ENCODE data around the gene SPEG. TPM values are rescaled to one million over a fixed set of nuclear protein-coding genes. Genes with fewer than 3 reads are reported as not detected.

The SPEG gene
- total and polyA plus RNA-seq, 2 of the 13 experiments (the other 11 are each of a cell fraction or from before 2014, with no cell fraction given), result 0.18 to 0.24 TPM

GRCh38 chr2:219416235-219416602, 18.4 kb upstream of the SPEG start (continued):
- TF ChIP-seq TOE1 (CRISPR knock-in tag; IDR thresholded peaks at IDR 0.05), result no peak
- TF ChIP-seq RXRA (CRISPR knock-in tag; IDR thresholded peaks at IDR 0.05), result no peak
- no peak for TF ChIP-seq FOXP1 (IDR thresholded peaks at IDR 0.05)
- no peak for TF ChIP-seq FOXP1 (CRISPR knock-in tag; IDR thresholded peaks at IDR 0.05)
- no peak for TF ChIP-seq KLF15 (CRISPR knock-in tag; IDR thresholded peaks at IDR 0.05; ENCODE audit: borderline replicate concordance)

DNA sequence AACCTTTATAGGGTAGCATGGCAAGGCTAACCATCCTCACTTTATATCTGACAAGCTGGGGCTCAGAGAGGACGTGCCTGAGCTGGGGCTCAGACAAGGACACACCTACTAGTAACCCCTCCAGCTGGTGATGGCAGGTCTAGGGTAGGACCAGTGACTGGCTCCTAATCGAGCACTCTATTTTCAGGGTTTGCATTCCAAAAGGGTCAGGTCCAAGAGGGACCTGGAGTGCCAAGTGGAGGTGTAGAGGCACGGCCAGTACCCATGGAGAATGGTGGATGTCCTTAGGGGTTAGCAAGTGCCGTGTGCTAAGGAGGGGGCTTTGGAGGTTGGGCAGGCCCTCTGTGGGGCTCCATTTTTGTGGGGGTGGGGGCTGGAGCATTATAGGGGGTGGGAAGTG, 17.7 kb upstream of the SPEG start:
- H3K9ac ChIP-seq (ENCODE audit: insufficient read depth, low read depth, low read length), result no peak overlapping the region
- no peaks in the 10 kb centered on the region for H3K9me3 ChIP-seq (ENCODE audit: low read length)
- H3K4me1 ChIP-seq (ENCODE audit: insufficient read depth, low read length), result peaks cover 10% of the 10 kb centered on the region; the same call in 1 of the 2 replicates
- no peak overlapping the region for H3K4me2 ChIP-seq (ENCODE audit: low read depth, low read length)
- intact Hi-C loops (cut with micrococcal nuclease; ENCODE audit: unreplicated experiment) (no loop called here), in situ Hi-C loops (cut with HindIII; ENCODE audit: extremely low pct_ligation_motif_present, low pct_unique_long_range_greater_than_20kb) (no loop called here)
- no peaks in the 10 kb centered on the region for H3K36me3 ChIP-seq (replicated peaks in 1 of 2; ENCODE audit: control insufficient read depth in 1 of 2, insufficient read depth in 2 of 2, low read length in 2 of 2)
- ChIA-PET POLR2A (interaction anchor here (0.6 kb wide), 1 partner anchor 22 kb away, joined by 4 read pairs; no protein-coding TSS in a partner anchor), CTCF (ENCODE audit: low intra/inter-chr PET ratio, low total read pairs) (no interaction called here)
- H4K20me1 ChIP-seq (ENCODE audit: insufficient read depth, low read length), result no peaks in the 10 kb centered on the region
- no peak for TF ChIP-seq ZBTB33 (CRISPR knock-in tag; IDR thresholded peaks at IDR 0.05)
- TF ChIP-seq ZNF329 (CRISPR knock-in tag; IDR thresholded peaks at IDR 0.05; ENCODE audit: low read depth), result no peak
- no peak for TF ChIP-seq ZNF879 (CRISPR knock-in tag; IDR thresholded peaks at IDR 0.05)
- TF ChIP-seq TOE1 (CRISPR knock-in tag; IDR thresholded peaks at IDR 0.05), result no peak
- TF ChIP-seq ZNF326 (CRISPR knock-in tag; IDR thresholded peaks at IDR 0.05; ENCODE audit: borderline replicate concordance), result no peak
- no peak for TF ChIP-seq ARNT (IDR thresholded peaks at IDR 0.05)
- no peak for TF ChIP-seq PHF8 (CRISPR knock-in tag; IDR thresholded peaks at IDR 0.05)
- no peak for TF ChIP-seq IKZF5 (CRISPR knock-in tag; IDR thresholded peaks at IDR 0.05)
- no peak for TF ChIP-seq ZNF792 (CRISPR knock-in tag; IDR thresholded peaks at IDR 0.05)
- TF ChIP-seq ZNF44 (CRISPR knock-in tag; IDR thresholded peaks at IDR 0.05), result no peak
- TF ChIP-seq ZNF562 (CRISPR knock-in tag; IDR thresholded peaks at IDR 0.05; ENCODE audit: borderline replicate concordance), result no peak
- H3K79me2 ChIP-seq (ENCODE audit: insufficient read depth, low read length), result no peaks in the 10 kb centered on the region
- FAIRE-seq (no peak), ATAC-seq (no peak; the same call in 2 of the 3 replicates), DNase-seq (ENCODE audit: low spot score) (no peak)
- 9% methylated on average over 4 of the region's 4 CpGs for WGBS (ENCODE audit: low lambda C conversion rate)
- H3K4me3 ChIP-seq (replicated peaks in 1 of 3; ENCODE audit: insufficient read depth in 1 of 3, low read depth in 2 of 3, low read length in 3 of 3), result no peak overlapping the region
- peaks cover 0 to 24% of the 10 kb centered on the region in 2 experiments; a peak in 4 of 5 replicates for H3K27me3 ChIP-seq (ENCODE audit: control insufficient read depth in 1 of 2, insufficient read depth in 2 of 2, low read length in 2 of 2)
- no TSS peak for BruUV-seq (replicated peaks)
- H2AFZ ChIP-seq (ENCODE audit: low read length), result no peak overlapping the region
- no peak overlapping the region for H3K27ac ChIP-seq (ENCODE audit: extremely low read length, insufficient read depth, low read length)
